Sigmoid colon (tissue), 7 donors: ENCODE results near the gene DHCR7. TPM values are rescaled to one million over a fixed set of nuclear protein-coding genes. Genes with fewer than 3 reads are reported as not detected.

Experiments
- DNase-seq: peaks from one replicate; pipeline ENCODE4 v3.0.0-alpha.2; 2019
- H3K27ac ChIP-seq, 4 donors: fragments of 200-600 bp; sonication (generic); one replicate each; pipeline ENCODE4 v1.5.1; 2016 to 2019; ENCODE audit warnings: mild to moderate bottlenecking in 1 of 4
- H3K27me3 ChIP-seq, 3 donors: fragments of 200-600 bp; sonication (generic); one replicate each; pipeline ENCODE4 v1.5.1; 2019; ENCODE audit warnings: mild to moderate bottlenecking in 1 of 3
- H3K36me3 ChIP-seq, 4 donors: fragments of 200-600 bp; sonication (generic); one replicate each; pipeline ENCODE4 v1.5.1; 2016 to 2019
- H3K4me1 ChIP-seq, 4 donors: fragments of 200-600 bp; sonication (generic); one replicate each; pipeline ENCODE4 v1.5.1; 2017 to 2019
- H3K4me3 ChIP-seq, 4 donors: fragments of 200-600 bp; sonication (generic); one replicate each; pipeline ENCODE4 v1.5.1; 2017 to 2019; ENCODE audit warnings: mild to moderate bottlenecking in 2 of 4, moderate library complexity in 1 of 4
- H3K9me3 ChIP-seq, 4 donors: fragments of 200-600 bp in 3 of 4; sonication (generic) in 3 of 4; one replicate each; pipeline versions ENCODE4 v1.5.1 to v1.6.1; 2013 to 2019
- CTCF ChIP-seq, 4 experiments: fragments of 450-650 bp in 3 of 4; fragments of 200-600 bp in 1 of 4; IDR thresholded peaks; one replicate each; pipeline ENCODE4 v1.5.1; 2016 to 2019; ENCODE audit warnings: antibody characterized with exemption in 4 of 4, mild to moderate bottlenecking in 3 of 4, moderate library complexity in 2 of 4
- EP300 ChIP-seq, 4 donors: sonication (generic); formaldehyde crosslinking; IDR thresholded peaks; one replicate each; pipeline ENCODE4 v1.6.1; 2017; ENCODE audit warnings: antibody characterized with exemption in 4 of 4
- POLR2A ChIP-seq, 2 donors: fragments of 450-650 bp; IDR thresholded peaks; one replicate each; pipeline ENCODE4 v1.6.1; 2016; ENCODE audit warnings: antibody characterized with exemption in 2 of 2, mild to moderate bottlenecking in 2 of 2, moderate library complexity in 2 of 2
- POLR2AphosphoS5 ChIP-seq, 4 donors: sonication (generic); formaldehyde crosslinking; IDR thresholded peaks; one replicate each; pipeline ENCODE4 v1.6.1; 2017; ENCODE audit warnings: antibody characterized with exemption in 4 of 4
- WGBS, 2 donors: extraction: QIAGEN DNeasy Blood & Tissue Kit; methylation state at CpG; one replicate each; pipeline ENCODE4 v1.1.7; 2013; 5-methylcytosine and 5-hydroxymethylcytosine counted together
- intact Hi-C: fragments of 100-400 bp; cut with DNase I; formaldehyde crosslinking; loops from one replicate; pipeline ENCODE4 v1.15.1; 2023
- polyA plus RNA-seq, 3 donors: library from polyadenylated mRNA; stranded (reverse); fragments of 200-250 nt; gene quantifications; one replicate each; pipeline ENCODE4 v1.2.3, GENCODE V29; 2013
- total RNA-seq, 4 donors: library from RNA; depleted of rRNA; stranded (reverse); fragments of >200 nt; gene quantifications; one replicate each; pipeline ENCODE4 v1.1.0, GENCODE V29; 2016
- donor health status: healthy with polysubstance abuse.
- donor health status: Bipolar disorder and iron deficiency.
- donor health status: healthy.

Gene DHCR7
- total and polyA plus RNA-seq, 7 donors, result 2.4 to 54.2 (median 6.0) TPM

DNA sequence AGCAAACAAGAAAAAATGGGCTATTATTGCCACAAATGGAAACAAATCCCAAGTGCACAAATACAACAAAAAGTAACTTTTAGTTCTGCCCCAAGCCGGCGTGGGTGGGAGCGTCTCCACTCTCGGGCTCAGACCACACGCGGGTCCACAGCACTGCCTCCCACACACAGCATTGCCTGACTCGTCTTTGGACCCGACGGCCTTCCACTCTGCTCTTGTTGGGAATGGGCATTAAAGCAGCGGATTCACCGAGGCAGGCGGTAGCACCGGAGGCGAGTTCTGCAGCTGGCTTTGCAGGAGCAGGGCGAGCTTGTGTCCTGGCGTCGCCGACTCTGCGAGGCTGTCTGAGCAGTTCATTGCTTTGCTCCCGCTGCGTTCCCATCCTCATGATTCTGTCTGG lies 27.8 kb upstream of the DHCR7 start:
- H3K4me1 ChIP-seq, result no peaks in the 10 kb centered on the region
- no peaks in the 10 kb centered on the region for H3K27me3 ChIP-seq
- TF ChIP-seq POLR2AphosphoS5 (IDR thresholded peaks at IDR 0.05), result no peak
- no peak for TF ChIP-seq CTCF (IDR thresholded peaks at IDR 0.05)
- no peak for TF ChIP-seq POLR2A (IDR thresholded peaks at IDR 0.05)
- no peak for TF ChIP-seq EP300 (IDR thresholded peaks at IDR 0.05)
- no peak overlapping the region for H3K27ac ChIP-seq
- intact Hi-C loops, result no loop called here
- H3K36me3 ChIP-seq, result peaks cover 4 to 94% (median 66%) of the 10 kb centered on the region in 4 donors
- WGBS, 2 donors, result 96 to 97% methylated on average over 21 of the region's 21 CpGs
- H3K9me3 ChIP-seq, result no peaks in the 10 kb centered on the region
- DNase-seq, result no peak
- no peak overlapping the region for H3K4me3 ChIP-seq

DNA sequence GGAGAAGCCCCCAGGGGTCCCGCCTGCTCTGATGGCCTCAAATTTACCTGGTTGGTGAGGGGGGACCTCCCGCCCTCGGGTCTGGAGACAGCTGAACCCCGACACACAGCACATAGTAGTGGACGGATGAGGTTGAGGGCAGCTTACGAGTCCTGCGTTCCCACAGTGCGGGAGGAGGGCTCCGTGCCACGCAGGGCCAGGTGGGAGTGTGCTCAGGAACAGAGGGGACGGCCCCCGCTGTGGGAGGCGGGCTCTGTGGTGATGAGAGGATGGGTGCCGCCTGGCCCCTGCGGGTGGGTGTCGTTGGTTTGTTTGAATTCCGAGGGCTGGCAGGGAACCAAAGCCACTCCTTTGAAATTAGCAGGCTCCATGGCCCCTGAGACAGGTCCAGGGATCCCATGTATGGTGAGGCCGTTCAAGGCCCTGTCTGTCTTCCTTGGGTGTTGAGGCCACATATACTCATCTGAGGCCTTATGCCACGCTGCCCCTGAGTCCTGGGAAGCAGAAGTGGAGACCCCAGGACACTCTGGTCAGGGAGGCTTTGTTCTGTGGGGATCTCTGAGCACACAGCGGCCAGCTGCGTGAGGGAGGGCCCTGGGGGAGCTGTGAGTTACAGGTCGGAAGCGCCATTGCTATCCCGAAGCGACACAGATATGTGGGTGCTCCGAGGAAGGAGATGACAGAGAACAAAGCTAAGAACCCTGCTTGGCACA lies 26.7 kb upstream of the DHCR7 start:
- intact Hi-C loops, result no loop called here
- no peaks in the 10 kb centered on the region for H3K9me3 ChIP-seq
- WGBS, 2 donors, result 87 to 94% methylated on average over 26 of the region's 26 CpGs
- H3K4me1 ChIP-seq, result no peaks in the 10 kb centered on the region
- H3K27ac ChIP-seq, result no peak overlapping the region
- no peak overlapping the region for H3K4me3 ChIP-seq
- no peaks in the 10 kb centered on the region for H3K27me3 ChIP-seq
- H3K36me3 ChIP-seq, result peaks cover 4 to 83% (median 59%) of the 10 kb centered on the region in 4 donors
- TF ChIP-seq POLR2A (IDR thresholded peaks at IDR 0.05) (no peak), CTCF (IDR thresholded peaks at IDR 0.05) (no peak), POLR2AphosphoS5 (IDR thresholded peaks at IDR 0.05) (no peak), EP300 (IDR thresholded peaks at IDR 0.05) (no peak)
- peak; percentile 48 for DNase-seq

GRCh38 chr11:71474141-71474770 lies 26.1 kb upstream of the DHCR7 start:
- Histone ChIP-seq H3K27ac (no peak overlapping the region), H3K4me1 (no peaks in the 10 kb centered on the region), H3K9me3 (no peaks in the 10 kb centered on the region), H3K4me3 (no peak overlapping the region), H3K27me3 (no peaks in the 10 kb centered on the region), H3K36me3 (peaks cover 4 to 76% (median 56%) of the 10 kb centered on the region in 4 donors)
- WGBS, 2 donors, result 94 to 98% methylated on average over 27 of the region's 27 CpGs
- TF ChIP-seq POLR2A (IDR thresholded peaks at IDR 0.05) (no peak), EP300 (IDR thresholded peaks at IDR 0.05) (no peak), POLR2AphosphoS5 (IDR thresholded peaks at IDR 0.05) (no peak), CTCF (IDR thresholded peaks at IDR 0.05) (no peak)
- DNase-seq, result peak; percentile 50
- intact Hi-C loops, result no loop called here

- TF ChIP-seq POLR2A (IDR thresholded peaks at IDR 0.05) (no peak), POLR2AphosphoS5 (IDR thresholded peaks at IDR 0.05) (no peak), CTCF (IDR thresholded peaks at IDR 0.05) (no peak), EP300 (IDR thresholded peaks at IDR 0.05) (no peak)
- peak; percentile 38 for DNase-seq
- no peaks in the 10 kb centered on the region for H3K27me3 ChIP-seq
- 97 to 98% methylated on average over 14 of the region's 14 CpGs for WGBS, 2 donors
- no peaks in the 10 kb centered on the region for H3K9me3 ChIP-seq
- H3K4me3 ChIP-seq, result no peak overlapping the region
- peaks cover 4 to 71% (median 53%) of the 10 kb centered on the region in 4 donors for H3K36me3 ChIP-seq
- intact Hi-C loops, result no loop called here
- H3K4me1 ChIP-seq, result no peaks in the 10 kb centered on the region
- no peak overlapping the region for H3K27ac ChIP-seq
Measured at GRCh38 chr11:71473793-71474080, 25.5 kb upstream of the DHCR7 start.
